ENCODE data around the gene HESX1.

The HESX1 gene

DNA sequence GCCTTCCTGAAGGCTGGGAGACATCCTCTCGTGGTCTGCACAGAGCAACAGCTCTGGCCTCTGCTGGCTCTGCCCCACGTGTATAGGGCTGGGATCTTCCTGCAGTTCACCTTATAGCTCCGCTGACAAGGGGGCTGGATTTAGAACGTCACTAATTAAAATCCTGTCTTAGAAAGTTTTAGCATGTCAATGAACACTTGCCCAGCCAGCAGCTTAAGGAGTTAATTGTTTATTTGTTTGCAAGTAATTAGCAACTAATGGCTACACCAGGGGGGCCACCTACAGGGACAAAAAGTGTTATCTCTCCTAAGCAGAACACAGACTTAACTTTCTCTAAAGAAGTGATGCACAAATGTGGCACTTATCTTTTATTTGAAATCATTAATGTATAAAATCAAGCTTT is at the start of gene HESX1:
TSS of gene HESX1 (minus strand) at position 84 of the 403 bp plus-strand sequence. CDS start at position 24, 60 bp downstream.
- DNase-seq = no peak

DNA sequence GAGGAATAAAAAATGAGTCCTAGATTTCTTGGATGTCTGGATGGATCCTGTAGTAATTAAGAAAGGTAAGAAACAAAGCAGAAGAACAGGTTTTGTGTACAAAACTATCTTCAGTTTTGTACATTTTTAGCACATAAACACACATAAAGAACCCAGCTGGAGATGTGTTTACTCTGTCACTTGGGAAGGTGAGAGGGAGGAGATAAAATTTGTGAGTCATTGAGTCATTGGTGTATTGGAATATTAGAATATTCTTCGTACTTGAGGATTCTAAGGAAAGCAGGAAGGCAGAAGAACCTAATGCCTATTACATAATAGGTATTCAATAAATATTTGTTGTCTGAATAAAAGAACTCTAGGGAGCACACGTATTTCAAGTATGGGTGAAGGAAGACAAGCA is 45.2 kb upstream of the HESX1 start:
- DNase-seq = no peak

DNA sequence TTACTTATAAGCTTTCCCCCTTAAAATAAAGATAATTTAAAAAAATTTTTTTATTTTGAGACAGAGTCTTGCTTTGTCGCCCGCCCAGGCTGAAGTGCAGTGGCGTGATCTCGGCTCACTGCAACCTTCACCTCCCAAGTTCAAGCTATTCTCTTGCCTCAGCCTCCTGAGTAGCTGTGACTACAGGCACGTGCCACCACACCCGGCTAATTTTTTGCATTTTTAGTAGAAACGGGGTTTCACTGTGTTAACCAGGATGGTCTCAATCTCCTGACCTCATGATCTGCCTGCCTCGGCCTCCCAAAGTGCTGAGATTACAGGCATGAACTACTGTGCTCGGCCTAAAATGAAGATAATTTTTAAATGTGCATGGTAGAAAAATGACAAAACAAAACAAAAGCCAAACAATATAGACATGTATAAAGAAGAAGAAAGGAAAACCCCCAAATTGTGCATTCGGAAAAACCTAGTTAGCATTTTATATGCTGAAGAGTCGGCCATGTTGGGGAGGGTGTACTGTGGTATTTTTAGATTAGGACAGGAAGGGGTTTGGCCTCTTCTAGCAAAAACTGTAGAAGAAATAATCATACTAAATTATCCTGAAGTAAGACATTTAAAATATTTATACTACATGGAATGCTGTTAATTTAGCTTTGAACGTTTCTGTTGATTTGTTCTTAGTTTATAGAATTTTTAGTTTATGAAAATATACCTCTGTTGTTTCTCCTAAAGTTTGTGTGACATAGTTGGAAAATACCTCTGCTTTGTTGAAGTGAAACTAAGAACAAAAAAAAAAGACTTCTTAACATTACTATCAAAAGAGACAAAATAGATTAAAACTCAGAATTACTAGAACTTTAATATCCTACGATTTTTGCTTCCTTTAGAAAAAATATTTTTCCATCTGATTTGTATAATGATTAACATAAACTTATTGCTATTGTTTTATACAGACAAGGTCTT is 35.1 kb upstream of the HESX1 start:
- no peak for DNase-seq

DNA sequence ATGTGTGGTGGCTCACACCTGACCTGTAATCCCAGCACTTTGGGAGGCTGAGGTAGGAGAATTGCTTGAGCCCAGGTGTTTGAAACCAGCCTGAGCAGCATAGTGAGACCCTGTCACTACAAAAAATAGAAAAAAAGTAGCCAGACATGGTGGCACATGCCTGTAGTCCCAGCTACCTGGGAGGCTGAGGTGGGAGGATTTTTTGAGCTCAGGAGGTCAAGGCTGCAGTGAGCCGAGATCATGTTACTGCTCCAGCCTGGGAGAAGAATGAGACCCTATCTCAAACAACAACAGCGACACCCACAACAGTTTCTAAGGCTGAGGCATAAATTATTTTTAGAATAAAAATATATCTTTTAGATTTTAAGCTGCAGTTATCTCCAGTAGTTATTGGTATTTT is 34.0 kb upstream of the HESX1 start:
- DNase-seq = no peak

DNA sequence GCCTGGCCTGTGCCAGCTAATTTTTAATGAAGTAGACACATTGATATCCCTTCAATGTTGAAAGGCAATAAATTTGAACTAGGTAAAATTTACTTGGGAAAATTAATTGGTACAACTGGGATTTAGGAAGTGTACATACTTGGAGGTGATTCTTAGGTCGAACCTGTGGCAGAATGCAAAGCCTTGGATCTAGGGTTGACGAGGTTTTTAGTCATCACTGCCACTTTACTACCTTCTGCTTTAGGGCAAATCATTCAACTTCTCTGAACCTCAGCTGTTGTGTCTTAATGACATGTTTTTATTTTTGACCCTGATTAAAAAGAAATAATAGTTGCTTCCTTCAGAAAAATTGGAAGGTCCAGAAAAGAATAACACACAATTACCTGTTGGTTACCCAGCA is 30.2 kb upstream of the HESX1 start:
- no peak for DNase-seq

DNA sequence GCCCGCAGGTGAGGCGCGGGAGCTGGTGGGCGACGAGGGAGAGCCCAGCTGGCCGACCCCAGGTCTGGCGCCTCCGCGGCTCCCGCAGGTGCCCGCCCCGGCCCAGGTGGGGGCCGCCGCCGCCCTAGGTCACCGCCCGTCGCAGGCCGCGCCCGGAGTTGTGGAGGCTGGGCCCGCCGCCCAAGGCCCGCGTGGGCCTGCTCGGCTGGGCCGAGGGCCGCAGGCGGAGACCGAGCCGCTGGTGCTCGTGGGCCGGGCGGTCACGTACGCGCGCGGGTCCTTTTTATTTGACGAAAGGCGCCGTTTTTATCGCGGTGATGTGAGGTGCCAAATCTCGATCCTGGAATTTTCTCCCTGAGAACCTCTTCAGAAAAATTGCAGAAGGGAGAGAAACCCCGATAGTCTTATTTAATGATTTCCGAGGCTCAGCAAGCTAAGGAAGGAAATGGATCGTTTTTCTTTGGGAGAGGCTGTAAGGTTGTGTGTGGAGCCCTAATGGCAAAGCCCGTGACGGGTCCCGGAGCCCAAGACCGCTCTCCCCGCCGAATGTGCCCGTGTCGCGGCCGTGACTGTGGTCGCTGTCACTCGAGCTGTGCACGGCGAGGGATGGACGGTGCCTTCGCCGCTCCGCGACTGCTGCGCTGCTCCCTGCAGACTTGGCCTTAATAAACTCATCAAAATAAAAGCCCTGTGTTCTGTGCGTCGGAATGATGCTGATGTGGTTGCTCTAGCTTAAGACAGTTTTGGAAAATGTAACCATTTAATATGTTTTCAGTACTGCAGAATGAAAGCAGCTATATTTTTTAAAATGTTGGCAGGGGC is 28.4 kb upstream of the HESX1 start:
- DNase-seq = peak; percentile 54 to 62

DNA sequence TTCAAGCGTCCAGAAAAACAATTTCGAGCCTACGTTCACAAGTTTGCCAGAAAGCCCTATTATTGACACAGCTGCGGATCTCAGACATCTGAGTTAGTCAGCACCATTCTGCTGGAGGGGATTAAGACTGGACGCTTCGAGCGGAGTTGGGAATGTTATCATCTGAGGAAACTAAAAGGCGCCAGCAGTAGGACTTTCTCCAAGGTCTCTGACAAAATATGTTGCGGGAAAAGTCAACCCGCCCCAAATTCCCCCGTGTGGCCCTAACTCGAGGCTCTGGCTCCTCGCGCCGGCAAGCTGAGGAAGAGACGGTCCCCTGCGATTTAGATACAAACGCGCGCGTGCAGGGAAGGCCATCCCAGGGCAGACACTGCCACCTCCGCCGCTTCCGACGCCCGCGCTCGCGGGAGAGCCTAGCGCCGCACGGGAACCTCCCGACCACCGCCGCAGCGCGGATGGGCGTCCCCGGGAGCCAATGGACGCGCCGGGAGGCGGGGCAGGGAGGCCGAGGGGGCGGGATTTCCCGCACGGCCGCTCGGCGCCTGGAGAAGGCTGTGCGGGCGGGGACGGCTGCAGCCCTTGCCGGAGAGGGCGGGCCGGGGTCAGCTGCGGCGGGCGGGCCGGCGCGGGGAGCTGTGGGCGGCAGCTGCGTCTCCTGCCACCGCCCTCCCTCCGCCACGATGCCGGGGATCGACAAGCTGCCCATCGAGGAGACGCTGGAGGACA is 27.6 kb upstream of the HESX1 start, which contains the start of gene APPL1:
TSS of gene APPL1 (plus strand) at position 526 of the 726 bp plus-strand sequence. CDS start at position 681, 155 bp downstream.
- peak; percentile 92 to 96 for DNase-seq

DNA sequence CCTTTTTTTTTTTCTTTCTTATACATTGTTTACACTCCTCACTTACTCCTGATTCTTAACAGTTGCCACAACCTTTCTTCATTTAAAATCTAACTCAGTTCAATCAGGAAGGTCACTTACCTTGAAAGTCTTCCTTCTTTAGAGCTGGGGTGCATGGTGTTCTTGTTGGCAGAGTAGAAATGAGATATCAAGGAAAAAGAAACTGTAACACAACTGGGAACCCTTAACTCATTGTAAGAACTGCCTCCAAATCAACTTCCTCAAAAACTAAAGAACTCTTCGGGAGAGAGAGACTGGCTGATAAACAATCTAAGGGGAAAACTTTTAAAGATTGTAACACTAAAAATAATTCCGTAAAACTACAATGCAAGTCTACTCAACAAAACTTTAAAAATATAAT is 26.4 kb upstream of the HESX1 start:
- DNase-seq = no peak

DNA sequence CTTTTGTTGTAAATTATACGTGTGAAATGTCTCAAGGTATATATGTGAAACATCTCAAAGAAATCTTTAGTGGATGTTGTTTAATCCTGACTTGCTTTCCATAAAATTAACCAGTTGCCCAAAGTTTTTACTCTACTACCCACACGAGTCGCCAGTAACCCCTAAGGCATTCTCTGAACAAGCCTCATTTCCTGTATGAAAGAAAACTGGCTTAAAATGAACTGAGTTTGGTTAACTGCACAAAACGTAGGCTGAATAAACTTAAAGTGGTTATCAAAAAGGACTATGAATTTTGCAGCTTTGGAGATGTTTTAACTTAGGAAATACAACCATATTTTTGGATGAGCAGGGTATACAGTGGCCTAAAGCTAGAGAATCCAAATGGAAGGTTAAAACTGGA is 25.1 kb upstream of the HESX1 start:
- DNase-seq = no peak

DNA sequence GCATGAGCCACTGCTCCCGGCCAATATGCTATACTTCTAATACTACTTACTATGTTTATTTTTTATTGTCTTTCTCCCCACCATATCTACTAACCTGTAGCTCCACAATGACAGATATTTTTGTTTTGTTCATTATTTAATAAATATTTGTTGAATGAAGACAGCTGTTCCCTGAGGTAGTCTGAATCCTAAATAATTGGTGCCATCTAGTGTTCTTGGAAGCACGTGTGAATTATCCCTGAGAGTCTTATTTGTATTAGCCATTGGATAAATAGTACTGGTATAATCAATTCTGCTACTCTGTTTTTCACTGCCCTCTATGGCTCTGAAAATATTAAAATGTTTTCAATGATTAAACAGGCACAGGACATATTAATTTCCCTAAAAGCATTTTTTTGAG is 22.1 kb upstream of the HESX1 start:
- DNase-seq = no peak

DNA sequence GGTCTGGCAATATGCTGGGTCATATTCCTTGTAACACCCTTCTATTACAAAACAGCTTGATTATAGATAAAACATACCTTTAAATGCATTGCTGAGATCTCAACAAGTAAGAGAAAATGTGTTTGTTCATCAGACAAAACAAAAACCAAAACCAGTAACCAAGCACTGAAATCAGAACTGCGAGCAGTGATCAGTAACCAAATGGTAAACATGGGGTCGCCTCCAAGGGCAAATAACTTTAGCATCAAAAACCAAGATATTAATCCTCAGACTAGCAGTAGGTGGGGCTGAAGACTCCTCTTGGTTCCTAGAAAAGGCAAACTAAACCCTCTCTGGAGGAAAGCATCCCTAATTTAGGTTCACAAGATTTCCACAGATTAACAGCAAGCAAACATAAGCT is 6.6 kb upstream of the HESX1 start:
- DNase-seq = no peak

DNA sequence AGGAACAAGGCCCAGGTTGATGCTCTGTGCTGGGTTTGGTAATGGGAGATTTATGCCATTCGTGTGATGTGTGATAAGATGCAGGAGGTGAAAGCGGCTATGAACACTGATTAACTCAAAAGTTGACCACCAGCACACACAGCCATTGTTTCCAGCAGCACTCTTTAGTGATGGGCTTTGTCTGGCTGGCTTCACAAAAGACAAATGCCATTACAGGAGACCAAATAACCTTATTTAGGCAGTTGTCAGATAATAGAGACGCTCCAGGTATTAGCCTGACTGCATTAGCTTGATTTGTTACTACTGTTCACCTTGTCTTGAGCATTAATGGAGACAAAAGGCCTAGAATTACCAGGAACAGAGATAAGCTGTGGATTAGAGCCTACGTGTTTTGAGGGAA is 5.1 kb downstream of the HESX1 start:
- DNase-seq = no peak

DNA sequence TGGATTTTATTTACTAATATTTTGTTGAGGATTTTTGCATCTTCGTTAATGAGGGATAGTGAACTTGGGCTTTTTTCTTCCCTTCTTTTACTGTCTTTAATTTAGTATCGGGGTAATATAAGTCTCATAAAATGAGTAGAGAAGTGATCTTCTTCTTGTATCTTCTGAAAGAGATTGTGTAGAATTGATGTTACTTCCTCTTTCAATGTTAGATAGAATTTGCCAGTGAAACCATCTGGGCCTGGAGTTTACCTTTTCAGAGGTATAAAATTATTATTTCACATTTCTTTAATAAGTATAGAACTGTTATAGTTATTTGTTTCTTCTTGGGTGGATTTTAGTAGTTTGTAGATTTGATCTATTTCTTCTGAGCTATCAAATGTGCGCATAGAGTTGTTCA is 7.8 kb downstream of the HESX1 start:
- DNase-seq = no peak

DNA sequence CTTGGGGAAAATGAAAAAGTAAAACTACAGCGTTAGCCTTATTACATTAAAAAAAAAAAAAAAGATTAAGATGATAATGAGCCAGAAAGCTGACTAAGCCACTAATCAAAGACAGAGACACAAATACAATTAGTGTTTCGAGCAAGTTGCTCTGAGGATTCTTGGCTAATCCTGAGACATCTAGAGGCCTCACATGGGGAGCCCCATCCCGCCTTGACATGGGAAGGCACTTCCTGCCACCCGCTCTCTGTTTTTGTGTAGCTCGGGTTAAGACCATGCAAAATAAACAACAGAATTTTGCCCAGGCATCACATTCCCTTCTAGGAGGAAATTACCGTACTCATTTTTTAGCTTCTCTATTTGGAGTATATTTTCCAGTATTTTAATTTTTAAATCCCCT is 15.3 kb downstream of the HESX1 start:
- no peak for DNase-seq

DNA sequence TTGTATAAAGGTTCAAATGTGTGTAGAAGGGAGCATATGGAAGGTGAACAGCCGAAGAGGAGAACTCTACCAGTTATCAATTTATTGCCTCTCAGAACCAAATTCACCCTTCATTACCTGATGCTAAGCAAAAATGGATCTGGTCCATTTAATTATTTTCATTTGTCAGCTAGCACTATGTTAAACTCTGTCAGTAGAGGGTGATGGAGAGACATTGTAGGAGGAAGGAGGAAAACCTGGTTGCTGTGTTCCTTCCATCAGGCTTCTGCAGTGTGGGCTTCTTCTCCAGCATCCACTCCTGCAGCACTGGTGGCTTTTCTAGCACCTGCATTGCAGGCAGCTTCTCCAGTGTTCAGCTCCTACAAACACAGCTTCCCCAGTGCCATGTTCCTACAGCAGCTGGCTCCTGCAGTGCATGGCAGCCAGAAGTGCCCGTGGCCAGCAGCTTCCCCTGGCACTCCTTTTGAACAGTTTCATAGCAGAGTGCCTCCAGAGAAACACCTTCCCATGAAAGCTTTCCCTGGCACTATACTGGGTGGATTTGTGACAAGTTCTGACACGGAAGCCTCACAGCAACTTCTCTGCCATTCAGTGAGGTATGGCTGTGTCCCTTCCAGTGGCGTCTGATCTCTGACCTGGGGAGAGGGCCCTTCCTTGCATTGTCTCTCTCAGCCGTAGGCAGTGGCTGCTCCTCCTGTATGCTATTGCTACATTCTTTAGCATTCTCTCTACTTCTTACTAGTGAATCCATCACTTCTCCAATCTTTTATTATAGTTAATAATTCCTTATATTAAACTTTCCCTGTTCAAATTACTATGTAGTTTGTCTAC is 20.0 kb downstream of the HESX1 start:
- DNase-seq = no peak

DNA sequence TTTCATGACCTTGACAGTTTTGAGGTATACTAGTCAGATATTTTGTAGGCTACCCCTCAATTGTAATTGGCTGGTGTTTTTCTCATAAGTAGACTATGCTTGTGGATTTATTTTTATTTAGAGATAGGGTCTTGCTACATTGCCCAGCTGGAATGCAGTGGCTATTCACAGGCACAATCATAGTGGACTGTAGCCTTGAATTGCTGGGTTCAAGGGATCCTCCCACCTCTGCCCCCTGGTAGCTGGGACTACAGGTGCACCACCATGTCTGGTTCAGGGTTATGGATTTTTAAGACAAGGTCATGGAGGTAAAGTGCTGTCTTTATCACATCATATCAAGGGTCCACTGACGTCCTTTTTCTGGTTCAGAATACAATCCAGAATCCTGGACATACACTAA is 23.7 kb downstream of the HESX1 start:
- no peak for DNase-seq

DNA sequence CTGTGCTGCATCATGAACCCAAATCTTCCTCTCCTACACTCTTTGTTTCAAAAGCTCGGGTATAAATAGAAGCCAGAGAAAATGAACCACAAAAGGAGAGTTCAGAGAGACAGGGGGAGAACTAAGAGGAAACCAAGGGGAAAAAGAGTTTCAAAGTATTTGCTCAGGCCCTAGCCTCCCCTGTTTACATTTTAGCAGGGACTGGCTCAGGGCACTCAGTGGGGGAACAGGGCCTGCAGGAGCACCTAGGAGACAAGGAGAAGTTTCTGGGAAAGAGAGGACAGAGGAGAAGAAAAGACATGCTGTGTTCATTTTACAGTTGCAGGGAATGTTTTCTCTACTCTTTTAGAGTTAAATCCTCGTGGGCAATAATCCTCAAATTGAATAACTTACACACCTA is 26.1 kb downstream of the HESX1 start:
- DNase-seq = no peak

DNA sequence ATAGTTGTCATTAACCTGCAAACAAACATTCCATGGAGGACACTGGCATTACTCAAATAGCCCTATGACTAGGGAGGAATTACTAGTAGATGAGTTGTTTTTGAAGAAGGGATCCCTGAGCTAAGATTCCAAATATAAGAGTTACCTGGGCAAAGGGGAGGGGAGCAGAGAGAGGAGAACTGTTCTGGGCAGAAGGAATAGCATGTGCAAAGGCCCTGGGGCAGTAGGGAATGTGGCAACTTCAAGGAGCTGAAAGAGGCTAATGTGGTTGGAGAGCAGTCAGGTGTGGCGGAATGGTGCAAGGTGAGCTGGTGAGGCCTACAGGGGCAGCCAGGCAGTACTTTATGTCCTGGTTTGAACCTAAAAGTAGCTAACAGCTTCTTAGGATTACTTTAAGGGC is 28.8 kb downstream of the HESX1 start:
- DNase-seq = no peak

DNA sequence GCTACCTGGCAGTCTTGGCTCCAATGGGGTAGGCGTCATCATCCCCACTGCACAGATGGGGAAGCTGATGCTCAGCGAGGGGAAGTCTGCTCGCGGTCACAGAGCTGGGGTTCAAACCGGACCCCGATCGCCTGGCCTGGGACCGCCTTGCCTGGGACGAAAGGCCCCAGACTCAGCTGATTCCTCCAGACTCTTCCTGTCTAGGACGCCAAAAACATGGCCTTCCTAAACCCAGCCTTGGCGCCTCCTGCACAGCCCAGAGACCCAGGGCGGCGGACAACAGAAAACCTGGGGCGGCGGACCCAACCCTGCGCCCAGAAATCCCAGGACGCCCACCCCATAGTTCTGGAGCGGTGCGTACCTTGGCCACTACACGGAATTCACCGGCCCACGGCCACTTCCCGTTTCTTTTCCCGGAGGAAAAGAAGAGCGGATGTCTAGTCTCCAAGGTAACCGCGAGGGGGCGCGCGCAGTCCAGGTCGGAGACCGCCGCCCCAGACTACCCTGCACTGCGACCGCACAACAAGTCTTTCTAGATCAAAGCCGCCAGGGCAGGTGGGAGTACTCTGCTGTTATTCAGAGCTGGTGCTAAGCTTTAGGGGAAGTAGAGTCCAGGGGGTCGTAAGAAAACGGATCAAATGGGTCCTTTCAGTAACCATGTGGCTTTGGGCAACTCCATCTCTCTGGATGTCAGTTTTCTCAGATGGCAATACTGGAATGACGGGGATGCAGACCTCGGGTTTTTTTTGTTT is 29.7 kb downstream of the HESX1 start:
- peak; percentile 75 to 78 for DNase-seq

DNA sequence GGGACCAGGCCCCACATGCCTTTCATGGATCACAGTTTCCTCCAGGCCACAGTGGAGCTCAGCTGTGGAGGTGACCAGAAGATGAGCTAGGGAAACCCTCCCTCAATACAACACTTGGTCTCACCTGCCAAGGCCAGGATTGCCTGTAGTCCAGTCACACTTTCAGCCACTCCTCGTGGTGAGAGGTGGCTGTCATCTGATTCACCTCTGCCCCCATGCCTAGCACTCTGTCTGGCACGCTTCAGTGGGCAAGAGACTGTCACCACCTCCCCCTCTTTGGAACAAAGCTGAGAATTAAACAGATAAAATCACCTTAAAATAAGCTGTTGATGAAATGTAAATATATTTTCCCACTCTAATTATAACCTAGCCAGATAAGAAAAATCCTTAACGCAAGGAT is 30.7 kb downstream of the HESX1 start:
- DNase-seq = no peak

DNA sequence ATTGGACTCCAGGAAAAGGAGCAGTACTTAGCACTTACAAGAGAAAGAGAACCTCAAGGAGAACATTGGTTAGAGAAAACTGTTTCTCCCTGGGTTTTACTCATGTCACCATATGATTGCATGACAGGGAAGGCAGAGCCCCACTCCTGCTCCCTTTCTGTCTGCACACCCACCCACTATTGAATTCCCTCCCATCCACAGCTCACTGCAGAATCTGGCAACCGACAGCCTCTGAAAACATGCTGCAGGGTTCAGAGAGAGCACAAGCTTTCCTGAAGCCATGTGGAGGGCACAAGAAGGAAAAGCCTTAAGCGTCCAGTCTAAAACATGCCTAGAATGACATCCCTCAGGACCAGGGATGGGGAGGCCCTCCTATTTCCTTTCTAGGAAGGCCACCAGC is 31.6 kb downstream of the HESX1 start:
- no peak for DNase-seq

Data from activated T-cell treated with anti-CD3 and anti-CD28 coated beads, Interleukin-2, amount 50 U/mL, for 48 hours (primary cell).